ENCODE measurements around the gene SRRM1.

The SRRM1 gene

DNA sequence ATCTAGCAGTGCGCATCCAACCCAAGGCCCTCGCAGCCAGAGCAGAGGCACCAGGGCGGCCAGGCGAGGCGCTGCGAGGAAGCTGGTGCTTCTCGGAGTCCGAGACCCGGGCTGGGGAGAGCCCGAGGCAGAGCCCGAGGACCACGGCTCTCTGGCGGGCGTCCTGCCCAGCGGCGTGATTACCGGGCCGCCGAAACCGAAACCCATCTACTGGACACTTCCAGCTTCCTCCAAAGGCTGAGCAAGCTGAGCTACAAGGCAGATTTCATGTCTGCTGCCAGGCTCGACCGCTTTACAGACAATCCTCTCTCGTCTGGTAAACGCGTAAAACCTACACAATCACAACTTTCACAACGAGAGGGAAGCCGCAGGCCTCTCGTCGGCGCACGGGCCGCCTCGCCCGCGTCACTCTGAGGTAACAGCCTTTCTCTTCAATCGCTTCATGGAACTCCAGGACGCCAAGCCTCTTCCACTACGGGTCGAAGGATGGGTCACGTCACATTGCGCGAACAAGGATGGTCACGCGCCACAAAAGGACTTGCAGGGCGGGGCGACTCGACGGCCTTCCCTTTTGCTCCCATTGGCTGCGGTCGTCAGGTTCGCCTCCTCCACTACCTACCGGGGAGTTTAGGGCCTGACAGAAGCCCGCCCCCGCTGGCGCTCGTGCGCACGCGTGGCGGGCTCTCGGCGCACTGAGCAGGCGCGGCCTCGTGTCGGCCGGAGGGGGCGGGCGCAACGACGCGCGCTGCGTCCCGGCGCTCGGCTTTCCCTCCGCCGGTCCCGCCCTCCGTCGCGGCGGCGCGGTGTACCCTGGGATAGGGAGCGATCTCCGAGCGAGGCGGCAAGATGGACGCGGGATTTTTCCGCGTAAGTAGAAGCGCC is at the start of gene SRRM1:
SRRM1 (plus strand) TSS at position 822 of the 882 bp plus-strand sequence; CDS start at position 847, 25 bp downstream.
- peak; percentile 93 to 97 for DNase-seq (ENCODE audit: low read depth in 2 of 2)

DNA sequence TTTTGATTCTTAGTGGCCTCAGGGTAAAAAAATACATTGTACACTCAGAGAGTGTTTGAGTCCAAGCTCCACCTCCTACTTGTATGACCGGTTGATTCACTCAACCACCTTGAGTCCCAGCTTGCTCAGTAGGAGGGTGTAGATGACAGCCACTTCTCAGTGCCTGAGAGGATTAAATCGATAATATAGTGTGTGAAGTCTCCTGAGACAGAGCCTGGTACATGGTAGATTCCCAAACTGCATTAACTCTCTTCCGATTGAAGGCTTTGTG is 48.8 kb upstream of the SRRM1 start:
- DNase-seq (ENCODE audit: low read depth in 2 of 2), result no peak

GRCh38 chr1:24596401-24596880 is 46.7 kb upstream of the SRRM1 start:
- DNase-seq (ENCODE audit: low read depth in 2 of 2), result no peak

DNA sequence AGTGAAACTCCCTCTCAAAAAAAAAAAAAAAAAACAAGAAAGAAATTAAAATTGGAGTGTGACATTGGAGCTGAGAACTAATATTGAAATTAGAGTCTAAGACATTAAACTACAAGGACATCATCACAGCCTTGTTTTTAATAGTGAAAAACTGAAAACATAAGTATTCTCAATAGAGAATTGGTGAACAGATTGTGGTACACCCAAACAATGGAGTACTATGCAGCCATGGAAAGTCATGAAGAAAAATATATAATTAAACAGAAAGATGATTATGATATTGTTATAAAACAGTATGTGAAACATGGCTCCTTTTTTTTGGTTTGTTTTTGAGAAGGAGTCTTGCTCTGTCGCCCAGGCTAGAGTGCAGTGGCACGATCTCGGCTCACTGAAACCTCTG is 43.8 kb upstream of the SRRM1 start:
- DNase-seq (ENCODE audit: low read depth in 2 of 2), result no peak

GRCh38 chr1:24600551-24600950 is 42.6 kb upstream of the SRRM1 start:
- DNase-seq (ENCODE audit: low read depth in 2 of 2), result no peak

- no peak for DNase-seq (ENCODE audit: low read depth in 2 of 2)
Measured at GRCh38 chr1:24605534-24606295, 37.4 kb upstream of the SRRM1 start.

DNA sequence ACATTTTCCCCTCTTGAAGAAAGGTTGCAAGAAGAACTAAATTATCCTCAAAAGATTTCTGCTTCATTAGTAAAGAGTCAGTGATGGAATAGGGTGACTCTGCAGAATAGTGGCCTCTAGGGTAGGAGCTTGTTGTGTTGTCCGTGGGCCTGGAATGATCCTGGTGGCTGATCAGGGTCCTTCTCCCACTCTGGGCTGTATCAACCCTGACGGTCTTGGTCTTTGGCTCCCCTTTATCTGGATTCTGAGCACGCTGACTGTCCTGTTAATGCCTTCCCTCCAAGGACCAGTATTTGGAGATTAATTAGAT is 36.9 kb upstream of the SRRM1 start:
- no peak for DNase-seq (ENCODE audit: low read depth in 2 of 2)

GRCh38 chr1:24606621-24607020 is 36.5 kb upstream of the SRRM1 start:
- DNase-seq (ENCODE audit: low read depth in 2 of 2), result no peak

DNA sequence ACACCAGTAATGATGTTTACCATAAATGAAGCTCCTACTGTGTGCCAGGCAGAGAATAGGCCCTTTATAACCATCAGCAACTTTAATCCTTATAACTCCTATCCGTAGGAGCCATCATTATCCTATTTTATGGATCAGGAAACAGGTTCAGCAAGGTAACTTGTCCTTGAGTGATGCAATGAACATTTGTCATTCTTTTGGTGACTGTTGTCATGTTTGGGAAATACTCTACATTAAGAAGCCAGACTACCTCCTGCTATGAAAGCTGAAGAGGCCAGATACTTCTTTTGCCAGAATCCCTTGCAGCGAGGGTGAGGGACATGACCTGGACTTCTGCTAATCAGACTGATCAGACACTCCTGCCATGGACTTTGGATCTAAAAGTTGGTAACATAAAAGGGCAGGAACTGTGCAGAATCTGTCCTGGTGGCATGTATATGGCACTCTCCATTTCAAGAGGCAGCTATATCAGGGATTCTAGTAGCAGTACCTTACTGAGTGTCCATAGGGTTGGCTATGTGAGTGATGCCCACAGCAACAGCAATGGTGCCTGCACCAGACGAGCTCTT is 33.1 kb upstream of the SRRM1 start:
- DNase-seq (ENCODE audit: low read depth in 2 of 2), result no peak

DNA sequence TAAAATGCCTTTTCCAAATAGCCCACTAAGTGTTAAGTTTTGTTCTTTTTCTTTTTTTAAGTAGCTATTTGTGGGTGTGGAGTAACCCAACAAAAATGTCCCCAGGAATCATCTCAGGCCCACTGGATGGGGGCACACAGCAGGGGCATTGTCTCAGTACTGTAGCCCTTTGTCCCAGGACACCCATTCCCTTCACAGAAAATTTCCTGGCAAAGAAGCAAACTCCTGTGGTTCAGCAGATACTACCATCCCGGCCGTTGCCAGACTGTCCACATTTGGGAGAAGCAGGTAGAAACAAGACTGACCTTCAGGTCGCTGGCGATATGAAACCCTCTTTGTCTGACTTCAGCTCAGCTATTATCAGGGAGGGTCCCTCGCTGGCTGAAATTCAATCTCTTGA is 23.7 kb upstream of the SRRM1 start:
- DNase-seq (ENCODE audit: low read depth in 2 of 2), result no peak

GRCh38 chr1:24620678-24621077 is 22.4 kb upstream of the SRRM1 start:
- no peak for DNase-seq (ENCODE audit: low read depth in 2 of 2)

- no peak for DNase-seq (ENCODE audit: low read depth in 2 of 2)
Measured at GRCh38 chr1:24621121-24621520, 22.0 kb upstream of the SRRM1 start.

DNA sequence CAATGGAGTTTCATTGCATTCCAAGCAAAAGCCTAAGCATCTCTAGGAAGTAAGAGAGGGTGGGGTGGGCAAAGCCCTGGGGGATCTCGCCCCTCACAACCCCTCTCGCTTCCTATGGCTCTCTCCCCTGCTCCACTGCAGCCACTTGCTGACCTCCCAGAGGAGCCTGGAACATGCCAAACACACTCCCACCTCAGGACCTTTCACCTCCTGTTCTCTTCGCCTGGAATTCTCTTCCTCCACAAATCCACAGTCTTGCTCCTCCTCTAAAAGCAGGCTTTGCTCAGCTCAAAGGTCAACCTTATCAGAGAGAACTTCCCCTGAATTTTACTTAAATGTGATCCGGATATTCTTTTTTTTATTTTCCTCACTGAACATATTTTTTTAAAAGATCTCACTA is 20.9 kb upstream of the SRRM1 start:
- DNase-seq (ENCODE audit: low read depth in 2 of 2), result no peak

DNA sequence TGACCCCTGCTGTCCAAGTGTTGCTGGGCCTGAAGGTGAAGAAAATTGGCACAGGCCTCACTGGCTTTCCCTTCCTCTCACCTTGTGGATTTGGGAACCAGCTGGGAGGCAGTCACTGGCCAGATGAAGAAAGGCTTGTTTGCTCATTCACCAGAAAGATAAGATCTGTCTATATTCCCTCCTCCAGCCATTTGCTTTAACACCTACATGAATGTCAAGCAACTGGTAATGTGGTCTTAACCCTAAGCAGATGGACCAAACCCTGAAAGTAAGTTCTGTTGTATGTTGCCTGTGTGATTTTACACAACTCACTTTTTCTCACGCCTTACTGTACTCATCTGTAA is 10.3 kb upstream of the SRRM1 start:
- DNase-seq (ENCODE audit: low read depth in 2 of 2), result no peak

DNA sequence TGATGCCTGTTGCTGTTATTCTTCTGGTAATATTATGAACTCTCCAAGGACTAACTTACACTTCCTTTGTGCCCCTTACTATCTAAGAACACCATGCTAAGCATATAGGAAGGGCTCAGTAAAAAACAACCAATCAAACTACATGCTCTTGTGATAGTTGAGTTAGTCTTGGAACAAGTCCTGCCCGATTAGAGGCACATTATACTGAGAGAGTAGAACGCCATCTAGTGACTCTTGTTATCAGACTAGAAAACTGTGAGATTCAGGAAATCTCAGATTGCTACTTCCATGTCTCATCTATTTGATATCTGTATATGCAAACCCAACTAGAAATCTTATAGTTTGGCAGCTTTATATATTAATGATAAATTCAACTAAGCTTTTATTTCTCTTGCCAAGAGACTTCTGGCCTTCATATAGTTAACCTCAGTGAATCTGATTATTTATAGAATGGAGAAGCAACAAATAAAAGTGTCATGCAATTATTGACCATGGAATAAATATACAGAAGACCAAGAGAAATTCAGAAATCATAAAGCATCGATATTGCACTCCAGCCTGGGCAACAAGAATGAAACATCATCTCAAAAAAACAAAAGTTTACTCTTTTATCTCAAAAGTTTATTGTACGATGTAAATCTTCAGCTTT is 7.8 kb upstream of the SRRM1 start:
- no peak for DNase-seq (ENCODE audit: low read depth in 2 of 2)

- DNase-seq (ENCODE audit: low read depth in 2 of 2), result no peak
Measured at GRCh38 chr1:24636661-24637357, 6.3 kb upstream of the SRRM1 start.

- no peak for DNase-seq (ENCODE audit: low read depth in 2 of 2)
Measured at GRCh38 chr1:24639094-24639493, 4.0 kb upstream of the SRRM1 start.

- no peak for DNase-seq (ENCODE audit: low read depth in 2 of 2)
Measured at GRCh38 chr1:24639881-24640280, 3.2 kb upstream of the SRRM1 start.

DNA sequence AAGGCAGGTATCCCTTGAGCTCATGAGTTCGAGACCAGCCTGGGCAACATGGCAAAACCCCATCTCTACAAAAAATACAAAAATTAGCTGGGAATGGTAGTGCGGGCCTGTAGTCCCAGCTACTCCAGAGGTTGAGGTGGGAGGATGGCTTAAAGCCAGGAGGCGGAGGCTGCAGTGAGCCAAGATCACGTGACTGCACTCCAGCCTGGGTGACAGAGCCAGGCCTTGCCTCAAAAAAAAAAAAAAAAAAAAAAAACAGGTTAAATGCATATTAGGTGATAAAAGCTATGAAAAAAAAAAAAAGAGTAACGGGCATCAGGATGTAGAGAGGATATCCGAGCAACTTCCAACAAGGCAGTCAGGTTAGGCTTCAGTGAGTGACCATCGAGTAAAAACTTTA is 2.8 kb upstream of the SRRM1 start:
- no peak for DNase-seq (ENCODE audit: low read depth in 2 of 2)

DNA sequence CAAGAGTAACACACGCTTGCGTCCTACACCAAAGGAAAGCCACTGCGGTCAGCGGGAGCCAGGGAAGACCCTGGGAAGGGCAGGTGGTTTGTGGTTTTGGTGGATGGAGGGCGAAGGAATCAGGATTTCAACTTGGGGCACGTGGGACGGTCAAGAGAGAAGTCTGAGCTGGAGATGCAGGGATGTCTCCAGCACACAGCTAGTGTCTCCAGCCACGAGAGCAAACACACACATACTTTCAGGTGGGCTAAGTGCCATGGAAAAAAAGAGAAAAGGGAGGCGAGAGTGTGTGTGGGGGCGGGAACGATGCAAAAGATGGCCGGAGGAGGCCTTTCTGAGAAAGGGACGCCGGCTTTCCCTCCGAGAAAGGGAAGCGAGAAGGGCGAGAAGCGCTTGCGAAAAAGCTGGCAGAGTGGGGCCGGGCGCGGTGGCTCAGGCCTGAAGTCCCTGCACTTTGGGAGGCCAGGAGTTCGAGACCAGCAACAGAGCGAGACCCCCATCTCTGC is 1.4 kb upstream of the SRRM1 start:
- peak in 1 of 2 donors; percentile 10 for DNase-seq (ENCODE audit: low read depth in 2 of 2)

DNA sequence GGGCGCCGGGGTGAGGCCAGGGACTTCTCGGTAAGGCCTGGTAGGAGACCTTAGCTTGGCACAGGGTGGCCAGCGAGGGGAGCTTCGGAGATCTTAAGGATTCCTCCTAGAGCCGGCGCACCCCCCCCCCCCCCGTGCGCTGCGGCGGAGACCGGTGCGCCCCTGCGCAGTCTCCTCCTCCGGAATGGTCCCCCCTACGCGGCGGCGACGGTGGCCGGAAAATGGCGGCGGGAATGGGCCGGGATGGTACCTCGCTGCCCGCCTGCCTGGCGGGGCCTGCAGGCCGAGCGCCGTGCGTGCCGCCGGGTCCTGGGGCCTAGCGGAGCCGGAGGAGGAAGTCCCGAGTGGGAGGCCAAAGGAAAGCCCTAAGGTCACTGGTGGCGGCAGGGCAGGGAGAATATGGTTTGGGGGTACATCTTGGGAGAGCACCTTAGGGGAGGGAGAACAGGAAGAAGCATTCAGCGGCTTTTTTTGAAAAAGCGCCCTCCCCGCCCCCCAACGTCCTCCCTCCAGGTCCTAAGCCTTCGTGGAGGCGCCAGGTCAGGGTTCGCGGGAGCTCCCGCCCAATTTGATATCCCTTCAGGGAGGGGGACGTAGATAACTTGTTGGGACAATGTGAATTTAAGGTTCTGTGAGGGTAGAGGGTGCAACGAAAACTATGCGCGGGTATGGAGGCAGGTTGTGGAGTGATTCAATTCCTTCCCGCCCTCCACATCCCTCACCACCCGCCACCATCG is 429 bp downstream of the SRRM1 start:
- DNase-seq (ENCODE audit: low read depth in 2 of 2), result no peak

Data from stimulated activated CD8-positive, alpha-beta memory T cell treated with anti-CD3 and anti-CD28 coated beads, Interleukin-2, amount 100 ng/mL, for 1 hour (primary cell).